ENCODE data around the gene FAM8A1. TPM values are rescaled to one million over a fixed set of nuclear protein-coding genes. Genes with fewer than 3 reads are reported as not detected.
"Not testable (repeated sequence)": the region's sequence is repeated elsewhere in the genome, so short reads cannot be mapped to it uniquely, and the experiment has no call there.

FAM8A1 gene
- total and polyA plus RNA-seq, 7 donors: 10.2 to 47.2 (median 17.4) TPM

- Histone ChIP-seq H3K4me3 (peak overlapping the region; percentile 78), H3K36me3 (ENCODE audit: insufficient read depth in 1 of 2, low read depth in 1 of 2) (no peaks in the 10 kb centered on the region), H3K27me3 (ENCODE audit: insufficient read depth in 3 of 3, low read length in 2 of 3) (no peaks in the 10 kb centered on the region), H3K27ac (peak overlapping the region; percentile 74), H3K9me3 (peaks cover 12% of the 10 kb centered on the region), H3K4me1 (peaks cover 10% of the 10 kb centered on the region)
- TF ChIP-seq, protein P1, sequence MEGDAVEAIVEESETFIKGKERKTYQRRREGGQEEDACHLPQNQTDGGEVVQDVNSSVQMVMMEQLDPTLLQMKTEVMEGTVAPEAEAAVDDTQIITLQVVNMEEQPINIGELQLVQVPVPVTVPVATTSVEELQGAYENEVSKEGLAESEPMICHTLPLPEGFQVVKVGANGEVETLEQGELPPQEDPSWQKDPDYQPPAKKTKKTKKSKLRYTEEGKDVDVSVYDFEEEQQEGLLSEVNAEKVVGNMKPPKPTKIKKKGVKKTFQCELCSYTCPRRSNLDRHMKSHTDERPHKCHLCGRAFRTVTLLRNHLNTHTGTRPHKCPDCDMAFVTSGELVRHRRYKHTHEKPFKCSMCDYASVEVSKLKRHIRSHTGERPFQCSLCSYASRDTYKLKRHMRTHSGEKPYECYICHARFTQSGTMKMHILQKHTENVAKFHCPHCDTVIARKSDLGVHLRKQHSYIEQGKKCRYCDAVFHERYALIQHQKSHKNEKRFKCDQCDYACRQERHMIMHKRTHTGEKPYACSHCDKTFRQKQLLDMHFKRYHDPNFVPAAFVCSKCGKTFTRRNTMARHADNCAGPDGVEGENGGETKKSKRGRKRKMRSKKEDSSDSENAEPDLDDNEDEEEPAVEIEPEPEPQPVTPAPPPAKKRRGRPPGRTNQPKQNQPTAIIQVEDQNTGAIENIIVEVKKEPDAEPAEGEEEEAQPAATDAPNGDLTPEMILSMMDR (IDR thresholded peaks at IDR 0.05): no peak
- DNase-seq (peak; percentile 45 to 65), ATAC-seq (peak; percentile 78 to 85 (median 80))
- intact Hi-C loops (cut with DNase I): loop anchor here (5.0 to 10.0 kb wide), 2 partner anchors 224 to 423 kb away; no protein-coding TSS in a partner anchor
- 7 to 11% (median 10%) methylated on average over 34 to 53 of the region's 53 CpGs for WGBS, 3 donors
These were observed 19.5 kb upstream of the FAM8A1 start for GRCh38 chr6:17580518-17581048.

DNA sequence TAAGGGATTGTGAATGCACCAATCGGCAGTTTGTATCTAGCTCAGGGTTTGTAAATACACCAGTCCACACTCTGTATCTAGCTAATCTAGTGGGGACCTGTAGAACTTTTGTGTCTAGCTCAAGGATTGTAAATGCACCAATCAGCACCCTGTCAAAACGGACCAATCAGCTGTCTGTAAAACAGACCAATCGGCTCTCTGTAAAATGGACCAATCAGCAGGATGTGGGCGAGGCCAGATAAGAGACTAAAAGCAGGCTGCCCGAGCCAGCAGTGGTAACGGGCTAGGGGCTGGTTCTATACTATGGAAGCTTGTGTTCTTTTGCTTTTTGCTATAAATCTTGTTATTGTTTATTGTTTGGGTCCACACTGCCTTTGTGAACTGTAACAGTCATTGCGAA, 18.8 kb upstream of the FAM8A1 start:
- intact Hi-C loops (cut with DNase I): loop anchor here (5.0 to 10.0 kb wide), 2 partner anchors 224 to 424 kb away; no protein-coding TSS in a partner anchor
- Histone ChIP-seq H3K9me3 (peaks cover 12% of the 10 kb centered on the region), H3K27ac (peak overlapping the region; percentile 74)
- 97% methylated on average over 7 of the region's 7 CpGs for WGBS, 3 donors
- ATAC-seq; H3K4me1 ChIP-seq; DNase-seq; H3K27me3 ChIP-seq (ENCODE audit: insufficient read depth in 3 of 3, low read length in 2 of 3); H3K36me3 ChIP-seq (ENCODE audit: insufficient read depth in 1 of 2, low read depth in 1 of 2); H3K4me3 ChIP-seq: not testable (repeated sequence)

GRCh38 chr6:17583811-17584210, 16.3 kb upstream of the FAM8A1 start:
- peak overlapping the region; percentile 39 for H3K4me3 ChIP-seq
- DNase-seq: no peak
- TF ChIP-seq, protein P1 (IDR thresholded peaks at IDR 0.05): no peak
- H3K27ac ChIP-seq: peak overlapping the region; percentile 76
- H3K9me3 ChIP-seq: peaks cover 3% of the 10 kb centered on the region
- H3K4me1 ChIP-seq: peaks cover 10% of the 10 kb centered on the region
- 12 to 18% (median 13%) methylated on average over 5 of the region's 5 CpGs for WGBS, 3 donors
- intact Hi-C loops (cut with DNase I): loop anchor here (2.0 to 10.0 kb wide), 3 partner anchors 221 to 427 kb away; no protein-coding TSS in a partner anchor
- ATAC-seq: peak; percentile 3 to 21 (median 15)
- no peaks in the 10 kb centered on the region for H3K36me3 ChIP-seq (ENCODE audit: insufficient read depth in 1 of 2, low read depth in 1 of 2)
- H3K27me3 ChIP-seq (ENCODE audit: insufficient read depth in 3 of 3, low read length in 2 of 3): no peaks in the 10 kb centered on the region

- no peaks in the 10 kb centered on the region for H3K27me3 ChIP-seq (ENCODE audit: insufficient read depth in 3 of 3, low read length in 2 of 3)
- H3K27ac ChIP-seq: peak overlapping the region; percentile 76
- TF ChIP-seq, protein P1 (IDR thresholded peaks at IDR 0.05): peak; percentile 81
- intact Hi-C loops (cut with DNase I): loop anchor here (2.0 to 10.0 kb wide), 3 partner anchors 220 to 428 kb away; no protein-coding TSS in a partner anchor
- DNase-seq: no peak
- H3K9me3 ChIP-seq: peaks cover 3% of the 10 kb centered on the region
- ATAC-seq: peak; percentile 74 to 85 (median 80)
- H3K36me3 ChIP-seq (ENCODE audit: insufficient read depth in 1 of 2, low read depth in 1 of 2): no peaks in the 10 kb centered on the region
- peaks cover 10% of the 10 kb centered on the region for H3K4me1 ChIP-seq
- peak overlapping the region; percentile 39 for H3K4me3 ChIP-seq
- WGBS, 3 donors: 3 to 7% (median 4%) methylated on average over 7 of the region's 7 CpGs
These were observed 15.8 kb upstream of the FAM8A1 start for GRCh38 chr6:17584241-17584803.

DNA sequence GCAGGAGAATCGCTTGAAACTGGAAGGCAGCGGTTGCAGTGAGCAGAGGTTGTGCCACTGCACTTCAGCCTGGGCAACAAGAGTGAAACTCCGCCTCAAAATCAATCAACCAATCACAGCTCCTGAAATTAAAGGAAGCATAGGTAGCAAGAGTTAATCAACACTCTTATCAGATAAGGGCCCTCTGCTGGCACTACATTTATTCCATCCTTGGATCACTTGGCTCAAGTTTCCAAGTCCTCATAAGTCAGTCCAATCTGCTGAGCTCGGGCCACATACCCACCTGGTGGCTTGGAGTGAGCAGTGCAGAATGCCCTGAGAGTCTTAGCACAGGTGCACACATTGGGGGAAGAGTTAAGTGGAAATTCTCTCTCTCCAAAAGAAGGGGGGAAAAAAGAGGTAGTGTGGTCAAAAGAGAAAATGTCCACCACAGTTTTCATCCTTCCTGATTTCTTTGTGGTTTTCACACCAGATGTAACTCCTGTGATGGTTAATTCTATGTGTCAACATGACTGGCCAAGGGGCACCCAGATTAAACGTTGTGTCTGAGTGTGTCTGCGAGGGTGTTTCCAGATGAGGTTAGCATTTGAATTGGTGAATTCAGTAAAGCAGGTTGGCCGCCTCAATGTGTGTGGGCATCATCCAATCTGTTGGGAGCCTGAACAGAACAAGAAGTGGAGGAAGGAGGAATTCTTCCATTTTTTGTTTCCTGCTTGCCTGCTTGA, 14.2 kb upstream of the FAM8A1 start:
- ATAC-seq (no peak), DNase-seq (no peak)
- Histone ChIP-seq H3K27ac (no peak overlapping the region), H3K27me3 (ENCODE audit: insufficient read depth in 3 of 3, low read length in 2 of 3) (no peaks in the 10 kb centered on the region), H3K9me3 (peaks cover 3% of the 10 kb centered on the region), H3K36me3 (ENCODE audit: insufficient read depth in 1 of 2, low read depth in 1 of 2) (no peaks in the 10 kb centered on the region), H3K4me1 (peaks cover 10% of the 10 kb centered on the region), H3K4me3 (no peak overlapping the region)
- WGBS, 3 donors: 79% methylated on average over 7 of the region's 7 CpGs
- intact Hi-C loops (cut with DNase I): loop anchor here in 1 of 2 donors (2.0 to 10.0 kb wide), 2 partner anchors 219 to 429 kb away; no protein-coding TSS in a partner anchor
- TF ChIP-seq, protein P1 (IDR thresholded peaks at IDR 0.05): no peak

DNA sequence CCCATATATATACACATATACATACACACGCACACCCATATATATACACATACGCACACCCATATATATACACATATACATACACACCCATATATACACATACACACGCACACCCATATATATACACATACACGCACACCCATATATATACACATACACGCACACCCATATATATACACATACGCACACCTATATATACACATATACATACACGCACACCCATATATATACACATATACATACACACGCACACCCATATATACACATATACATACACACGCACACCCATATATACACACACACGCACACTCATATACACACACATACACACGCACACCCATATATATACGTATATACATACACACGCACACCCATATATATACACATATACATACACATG, 13.5 kb upstream of the FAM8A1 start:
- intact Hi-C loops (cut with DNase I): loop anchor here in 1 of 2 donors (10.0 kb wide), 1 partner anchor 218 kb away; no protein-coding TSS in a partner anchor

More for the DNA sequence above, 13.5 kb upstream of the FAM8A1 start:
- not testable (repeated sequence) for H3K36me3 ChIP-seq (ENCODE audit: insufficient read depth in 1 of 2, low read depth in 1 of 2); ATAC-seq; H3K27ac ChIP-seq; H3K4me3 ChIP-seq; H3K9me3 ChIP-seq; H3K27me3 ChIP-seq (ENCODE audit: insufficient read depth in 3 of 3, low read length in 2 of 3); DNase-seq; H3K4me1 ChIP-seq
- 93 to 96% (median 95%) methylated on average over 13 of the region's 13 CpGs for WGBS, 3 donors

Data from psoas muscle (tissue), 8 donors.